HepG2 (cell line): Measurements from ENCODE around the gene SDR39U1. TPM values are rescaled to one million over a fixed set of nuclear protein-coding genes. Genes with fewer than 3 reads are reported as not detected.
A peak's percentile ranks its signal among the peaks of the same experiment; 100 is the strongest.

ENCODE experiments used
- CHCHD3 ChIP-seq: sonication (generic); formaldehyde crosslinking; IDR thresholded peaks from 2 replicates; pipeline ENCODE4 v1.8.0; 2022; ENCODE audit warnings: mild to moderate bottlenecking, missing genetic modification reagents, moderate library complexity
- FIP1L1 ChIP-seq: fragments of 200-400 bp; formaldehyde crosslinking; IDR thresholded peaks from 2 replicates; pipeline ENCODE4 v1.6.1; 2018; ENCODE audit warnings: low read depth, mild to moderate bottlenecking, low read length, moderate library complexity, borderline replicate concordance; ENCODE audit not compliant: insufficient read depth
- FOXK1 ChIP-seq: sonication (generic); formaldehyde crosslinking; IDR thresholded peaks from 2 replicates; pipeline ENCODE4 v1.4.0; 2020; ENCODE audit warnings: low read depth, missing genetic modification reagents, borderline replicate concordance
- HNRNPH1 ChIP-seq: fragments of 200-400 bp; formaldehyde crosslinking; optimal IDR thresholded peaks from 2 replicates; pipeline ENCODE3; 2017; ENCODE audit warnings: mild to moderate bottlenecking, low read depth, low read length
- LCORL ChIP-seq, 2 experiments: fragments of 450-650 bp in 1 of 2; sonication (generic) in 1 of 2; formaldehyde crosslinking in 1 of 2; IDR thresholded peaks; 2 replicates each; pipeline versions ENCODE4 v1.5.0 to v1.6.1; 2017 to 2020; ENCODE audit warnings: antibody characterized with exemption in 1 of 2, missing genetic modification reagents in 1 of 2
- MATR3 ChIP-seq: sonication (generic); formaldehyde crosslinking; IDR thresholded peaks from 2 replicates; pipeline ENCODE4 v1.4.0; 2020; ENCODE audit warnings: missing genetic modification reagents
- MTF2 ChIP-seq: sonication (generic); formaldehyde crosslinking; IDR thresholded peaks from 2 replicates; pipeline ENCODE4 v1.5.0; 2020; ENCODE audit warnings: missing genetic modification reagents, borderline replicate concordance
- REPIN1 ChIP-seq: sonication (generic); formaldehyde crosslinking; IDR thresholded peaks from 2 replicates; pipeline ENCODE4 v1.8.0; 2022; ENCODE audit warnings: missing genetic modification reagents, low read depth, mild to moderate bottlenecking, borderline replicate concordance
- SKIL ChIP-seq: sonication (generic); formaldehyde crosslinking; IDR thresholded peaks from 2 replicates; pipeline ENCODE4 v1.8.0; 2022; ENCODE audit warnings: missing genetic modification reagents, mild to moderate bottlenecking, moderate library complexity, borderline replicate concordance
- SMAD3 ChIP-seq: sonication (generic); formaldehyde crosslinking; IDR thresholded peaks from 2 replicates; pipeline ENCODE4 v1.4.0; 2020; ENCODE audit warnings: missing genetic modification reagents
- SUZ12 ChIP-seq: fragments of 150-350 bp; IDR thresholded peaks from 2 replicates; pipeline ENCODE4 v1.6.1; 2014; ENCODE audit warnings: low read depth, low read length
- TOPORS ChIP-seq: sonication (generic); formaldehyde crosslinking; IDR thresholded peaks from 2 replicates; pipeline ENCODE4 v1.8.0; 2023; ENCODE audit warnings: mild to moderate bottlenecking, missing genetic modification reagents
- ZBTB37 ChIP-seq: sonication (generic); formaldehyde crosslinking; IDR thresholded peaks from 2 replicates; pipeline ENCODE4 v1.4.0; 2020; ENCODE audit warnings: mild to moderate bottlenecking, missing genetic modification reagents
- ZBTB8A ChIP-seq: sonication (generic); formaldehyde crosslinking; IDR thresholded peaks from 2 replicates; pipeline ENCODE4 v1.4.0; 2020; ENCODE audit warnings: mild to moderate bottlenecking, low read depth, missing genetic modification reagents, borderline replicate concordance
- ZNF280D ChIP-seq: sonication (generic); formaldehyde crosslinking; IDR thresholded peaks from 2 replicates; pipeline ENCODE4 v1.5.1; 2020; ENCODE audit warnings: mild to moderate bottlenecking, missing genetic modification reagents
- ZNF431 ChIP-seq: sonication (generic); formaldehyde crosslinking; IDR thresholded peaks from 2 replicates; pipeline ENCODE4 v1.9.0; 2022; ENCODE audit warnings: missing genetic modification reagents, low read depth, mild to moderate bottlenecking, borderline replicate concordance
- polyA plus RNA-seq, 8 experiments: library from polyadenylated mRNA; depleted of rRNA in 3 of 8; stranded (reverse) in 7 of 8; unstranded in 1 of 8; fragments of >200 nt; fragmentation: Illumina TruSeq in 4 of 8; extraction: Trizol in 4 of 8; gene quantifications; 2 replicates each; pipeline versions ENCODE4 v1.2.1 to v1.2.3, GENCODE V29; 2011 to 2016; ENCODE audit warnings: low read depth in 4 of 8, missing spikeins in 1 of 8, mixed read lengths in 1 of 8; ENCODE audit not compliant: insufficient read depth in 1 of 8
- total RNA-seq, 5 experiments: library from RNA; depleted of rRNA; stranded (reverse); fragments of >200 nt; fragmentation: Illumina TruSeq; extraction: Trizol; gene quantifications; 2 replicates each; pipeline ENCODE4 v1.2.3, GENCODE V29; 2016; ENCODE audit warnings: low read depth in 1 of 5
- TF ChIP-seq, protein P1 (sequence below): sonication (generic); formaldehyde crosslinking; conservative IDR thresholded peaks from 2 replicates; pipeline ENCODE4 v1.4.0; 2020; ENCODE audit warnings: mild to moderate bottlenecking, missing genetic modification reagents, moderate library complexity
- TF ChIP-seq, protein P2 (sequence below): sonication (generic); formaldehyde crosslinking; IDR thresholded peaks from 2 replicates; pipeline ENCODE4 v1.8.1; 2023; ENCODE audit warnings: mild to moderate bottlenecking, moderate library complexity, missing genetic modification reagents

The SDR39U1 gene
- total and polyA plus RNA-seq, 2 of the 13 experiments (the other 11 are each of a cell fraction or from before 2014, with no cell fraction given) = 34.4 to 129 TPM

DNA sequence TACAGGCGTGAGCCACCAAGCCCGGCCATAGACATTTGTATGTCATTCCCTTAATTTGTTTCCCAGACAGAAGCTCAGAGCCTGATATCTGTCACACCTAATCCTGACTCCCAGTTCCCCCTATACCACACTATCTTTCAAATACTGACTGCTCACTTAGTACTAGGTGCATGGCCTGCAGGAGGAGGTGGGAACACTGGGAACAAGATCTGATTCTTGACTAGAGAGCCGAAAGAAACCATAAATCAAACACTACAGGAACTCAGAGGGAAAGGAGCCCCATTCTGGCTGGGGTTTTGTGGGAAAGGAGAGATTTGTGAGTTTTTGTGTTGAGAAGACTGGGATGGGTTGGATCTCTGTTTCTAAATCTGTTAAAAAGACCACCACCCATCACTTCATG lies 7.9 kb downstream of the SDR39U1 start (continued):
- TF ChIP-seq LCORL (IDR thresholded peaks at IDR 0.05) (no peak), LCORL (CRISPR knock-in tag; IDR thresholded peaks at IDR 0.05) (no peak), ZBTB37 (CRISPR knock-in tag) (no peak), MATR3 (CRISPR knock-in tag) (no peak), ZNF280D (CRISPR knock-in tag) (no peak), MTF2 (CRISPR knock-in tag) (no peak), SMAD3 (CRISPR knock-in tag) (no peak), ZBTB8A (CRISPR knock-in tag) (no peak), FOXK1 (no peak), FIP1L1 (no peak), ZNF431 (CRISPR knock-in tag) (no peak), SKIL (CRISPR knock-in tag) (no peak), SUZ12 (no peak), HNRNPH1 (no peak), CHCHD3 (CRISPR knock-in tag) (no peak), TOPORS (0 out of 2 replicates have a peak, but pooled peaks have one; percentile 32), REPIN1 (no peak)
- TF ChIP-seq, protein P1, sequence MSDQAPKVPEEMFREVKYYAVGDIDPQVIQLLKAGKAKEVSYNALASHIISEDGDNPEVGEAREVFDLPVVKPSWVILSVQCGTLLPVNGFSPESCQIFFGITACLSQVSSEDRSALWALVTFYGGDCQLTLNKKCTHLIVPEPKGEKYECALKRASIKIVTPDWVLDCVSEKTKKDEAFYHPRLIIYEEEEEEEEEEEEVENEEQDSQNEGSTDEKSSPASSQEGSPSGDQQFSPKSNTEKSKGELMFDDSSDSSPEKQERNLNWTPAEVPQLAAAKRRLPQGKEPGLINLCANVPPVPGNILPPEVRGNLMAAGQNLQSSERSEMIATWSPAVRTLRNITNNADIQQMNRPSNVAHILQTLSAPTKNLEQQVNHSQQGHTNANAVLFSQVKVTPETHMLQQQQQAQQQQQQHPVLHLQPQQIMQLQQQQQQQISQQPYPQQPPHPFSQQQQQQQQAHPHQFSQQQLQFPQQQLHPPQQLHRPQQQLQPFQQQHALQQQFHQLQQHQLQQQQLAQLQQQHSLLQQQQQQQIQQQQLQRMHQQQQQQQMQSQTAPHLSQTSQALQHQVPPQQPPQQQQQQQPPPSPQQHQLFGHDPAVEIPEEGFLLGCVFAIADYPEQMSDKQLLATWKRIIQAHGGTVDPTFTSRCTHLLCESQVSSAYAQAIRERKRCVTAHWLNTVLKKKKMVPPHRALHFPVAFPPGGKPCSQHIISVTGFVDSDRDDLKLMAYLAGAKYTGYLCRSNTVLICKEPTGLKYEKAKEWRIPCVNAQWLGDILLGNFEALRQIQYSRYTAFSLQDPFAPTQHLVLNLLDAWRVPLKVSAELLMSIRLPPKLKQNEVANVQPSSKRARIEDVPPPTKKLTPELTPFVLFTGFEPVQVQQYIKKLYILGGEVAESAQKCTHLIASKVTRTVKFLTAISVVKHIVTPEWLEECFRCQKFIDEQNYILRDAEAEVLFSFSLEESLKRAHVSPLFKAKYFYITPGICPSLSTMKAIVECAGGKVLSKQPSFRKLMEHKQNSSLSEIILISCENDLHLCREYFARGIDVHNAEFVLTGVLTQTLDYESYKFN = no peak
- TF ChIP-seq, protein P2, sequence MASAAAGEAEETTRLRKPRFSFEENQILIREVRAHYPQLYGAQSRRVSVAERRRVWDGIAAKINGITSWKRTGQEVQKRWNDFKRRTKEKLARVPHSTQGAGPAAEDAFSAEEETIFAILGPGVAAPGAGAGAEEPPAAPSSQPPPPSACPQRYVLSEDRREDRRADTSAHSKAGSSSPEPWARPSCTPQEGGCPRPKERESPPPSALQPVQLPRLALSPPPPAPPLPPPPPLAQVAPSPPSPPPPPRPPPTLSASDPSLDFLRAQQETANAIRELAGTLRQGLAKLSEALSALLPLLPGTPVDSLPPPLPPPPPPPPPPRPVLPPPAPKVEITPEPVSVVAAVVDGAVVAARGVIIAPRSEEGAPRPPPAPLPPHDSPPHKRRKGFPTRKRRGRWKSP = no peak
